Measurements from ENCODE around the gene SNAP91. TPM values are rescaled to one million over a fixed set of nuclear protein-coding genes. Genes with fewer than 3 reads are reported as not detected.

The SNAP91 gene
- total RNA-seq, 1 experiment from 2014 or later = 1.3 TPM

DNA sequence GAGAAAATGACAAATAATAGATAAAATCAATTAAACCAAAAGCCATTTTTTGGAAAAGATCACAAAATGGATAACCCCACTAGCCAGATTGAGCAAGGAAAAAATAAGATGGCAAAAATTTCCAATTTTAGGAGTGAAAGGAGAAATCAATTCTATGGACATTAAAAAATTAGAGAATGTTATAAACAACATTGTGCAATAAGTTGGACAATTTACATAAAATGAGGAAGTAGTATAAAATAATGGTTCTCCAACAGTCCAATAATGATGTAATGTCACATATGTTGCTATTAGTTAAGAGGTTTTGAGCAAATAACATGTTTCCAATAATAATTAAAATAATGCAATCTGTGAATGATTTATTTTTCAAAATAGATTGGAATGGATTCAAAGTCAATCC, 3.1 kb upstream of the SNAP91 start:
- peaks cover 5% of the 10 kb centered on the region in 2 experiments; a peak in 1 of 4 replicates for H3K4me1 Mint-ChIP-seq

More for the DNA sequence above, 3.1 kb upstream of the SNAP91 start:
- Histone ChIP-seq H2BK12ac (ENCODE audit: insufficient read length, low read depth, low read length) (no peak overlapping the region), H3K4me2 (ENCODE audit: insufficient read depth, insufficient read length, low read length) (no peak overlapping the region), H3K4ac (ENCODE audit: low read depth, low read length) (no peak overlapping the region), H3K79me2 (ENCODE audit: insufficient read depth, low read length) (no peaks in the 10 kb centered on the region), H3T11ph (ENCODE audit: low read length) (no peak overlapping the region), H4K5ac (ENCODE audit: insufficient read length, low read depth, low read length) (no peak overlapping the region), H3K56ac (ENCODE audit: insufficient read length, low read depth, low read length) (no peak overlapping the region), H3K9ac (ENCODE audit: extremely low read depth, insufficient read length, low read length) (no peak overlapping the region), H2BK20ac (ENCODE audit: low read depth, low read length, poor library complexity, severe bottlenecking) (no peak overlapping the region), H2BK5ac (ENCODE audit: insufficient read length, low read length) (no peak overlapping the region), H3K14ac (ENCODE audit: insufficient read depth, low read length) (no peak overlapping the region), H4K91ac (ENCODE audit: insufficient read length, low read depth, low read length) (no peak overlapping the region), H2AFZ (ENCODE audit: low read length) (no peak overlapping the region), H3K18ac (ENCODE audit: insufficient read length, low read depth, low read length) (no peak overlapping the region), H3K9me3 (ENCODE audit: control insufficient read depth, low read depth, low read length) (no peaks in the 10 kb centered on the region), H4K20me1 (ENCODE audit: control insufficient read depth, insufficient read depth, insufficient read length) (no peaks in the 10 kb centered on the region), H2AK5ac (ENCODE audit: insufficient read length, low read length) (no peak overlapping the region), H2BK120ac (ENCODE audit: low read depth, low read length, poor library complexity, severe bottlenecking) (no peak overlapping the region), H3K79me1 (ENCODE audit: insufficient read depth, low read depth, low read length, poor library complexity, severe bottlenecking) (no peaks in the 10 kb centered on the region), H3K27me3 (ENCODE audit: insufficient read depth, low read length) (peaks cover 11% of the 10 kb centered on the region; the same call in 1 of the 2 replicates), H3K23ac (ENCODE audit: insufficient read length, low read depth, low read length) (no peak overlapping the region), H3K4me1 (ENCODE audit: insufficient read depth, low read length) (no peaks in the 10 kb centered on the region), H3K27ac (ENCODE audit: insufficient read length, low read depth, low read length) (no peak overlapping the region), H2BK15ac (ENCODE audit: low read depth, low read length) (no peak overlapping the region), H3K23me2 (ENCODE audit: insufficient read length, low read depth, low read length, poor library complexity, severe bottlenecking) (peaks cover 9% of the 10 kb centered on the region), H4K8ac (replicated peaks; ENCODE audit: insufficient read length, low read depth, low read length) (no peak overlapping the region)
- Mint-ChIP-seq H3K4me3 (no peak overlapping the region), H3K27ac (no peak overlapping the region), H3K9me3 (peaks cover 2 to 3% of the 10 kb centered on the region in 2 experiments; a peak in 1 of 5 replicates), H3K36me3 (ENCODE audit: insufficient read depth in 1 of 3, low read depth in 3 of 3) (no peaks in the 10 kb centered on the region; a peak in 1 of 7 replicates), H3K27me3 (ENCODE audit: low read depth) (peaks cover 47% of the 10 kb centered on the region)
- DNase-seq = no peak
- TF ChIP-seq, protein P1, sequence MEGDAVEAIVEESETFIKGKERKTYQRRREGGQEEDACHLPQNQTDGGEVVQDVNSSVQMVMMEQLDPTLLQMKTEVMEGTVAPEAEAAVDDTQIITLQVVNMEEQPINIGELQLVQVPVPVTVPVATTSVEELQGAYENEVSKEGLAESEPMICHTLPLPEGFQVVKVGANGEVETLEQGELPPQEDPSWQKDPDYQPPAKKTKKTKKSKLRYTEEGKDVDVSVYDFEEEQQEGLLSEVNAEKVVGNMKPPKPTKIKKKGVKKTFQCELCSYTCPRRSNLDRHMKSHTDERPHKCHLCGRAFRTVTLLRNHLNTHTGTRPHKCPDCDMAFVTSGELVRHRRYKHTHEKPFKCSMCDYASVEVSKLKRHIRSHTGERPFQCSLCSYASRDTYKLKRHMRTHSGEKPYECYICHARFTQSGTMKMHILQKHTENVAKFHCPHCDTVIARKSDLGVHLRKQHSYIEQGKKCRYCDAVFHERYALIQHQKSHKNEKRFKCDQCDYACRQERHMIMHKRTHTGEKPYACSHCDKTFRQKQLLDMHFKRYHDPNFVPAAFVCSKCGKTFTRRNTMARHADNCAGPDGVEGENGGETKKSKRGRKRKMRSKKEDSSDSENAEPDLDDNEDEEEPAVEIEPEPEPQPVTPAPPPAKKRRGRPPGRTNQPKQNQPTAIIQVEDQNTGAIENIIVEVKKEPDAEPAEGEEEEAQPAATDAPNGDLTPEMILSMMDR (conservative IDR thresholded peaks at IDR 0.05) = no peak
